ENCODE results near the gene TFPT. TPM values are rescaled to one million over a fixed set of nuclear protein-coding genes. Genes with fewer than 3 reads are reported as not detected.
A peak's percentile ranks its signal among the peaks of the same experiment; 100 is the strongest.

The TFPT gene
- total RNA-seq, 1 experiment from 2014 or later: 55.4 TPM

DNA sequence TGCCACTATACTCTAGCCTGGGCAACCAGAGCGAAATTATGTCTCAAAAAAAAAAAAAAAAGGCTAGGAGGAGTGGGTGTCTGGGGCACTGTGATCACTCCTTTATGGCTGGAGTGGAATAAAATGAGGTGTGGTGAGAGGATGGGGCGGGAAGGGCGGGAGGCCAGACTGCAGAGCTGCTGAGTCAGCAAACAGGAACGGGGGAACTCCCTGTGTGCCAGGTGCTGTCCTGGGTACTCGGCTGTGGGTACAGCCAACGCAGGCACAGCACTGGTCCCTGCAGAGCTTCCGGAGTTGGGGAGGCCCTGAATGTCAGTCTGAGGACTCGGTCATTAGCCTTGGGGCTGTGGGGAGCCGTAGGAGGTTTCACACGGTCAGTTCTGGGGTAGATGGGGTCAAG is 5.8 kb upstream of the TFPT start:
- TF ChIP-seq, protein P1, sequence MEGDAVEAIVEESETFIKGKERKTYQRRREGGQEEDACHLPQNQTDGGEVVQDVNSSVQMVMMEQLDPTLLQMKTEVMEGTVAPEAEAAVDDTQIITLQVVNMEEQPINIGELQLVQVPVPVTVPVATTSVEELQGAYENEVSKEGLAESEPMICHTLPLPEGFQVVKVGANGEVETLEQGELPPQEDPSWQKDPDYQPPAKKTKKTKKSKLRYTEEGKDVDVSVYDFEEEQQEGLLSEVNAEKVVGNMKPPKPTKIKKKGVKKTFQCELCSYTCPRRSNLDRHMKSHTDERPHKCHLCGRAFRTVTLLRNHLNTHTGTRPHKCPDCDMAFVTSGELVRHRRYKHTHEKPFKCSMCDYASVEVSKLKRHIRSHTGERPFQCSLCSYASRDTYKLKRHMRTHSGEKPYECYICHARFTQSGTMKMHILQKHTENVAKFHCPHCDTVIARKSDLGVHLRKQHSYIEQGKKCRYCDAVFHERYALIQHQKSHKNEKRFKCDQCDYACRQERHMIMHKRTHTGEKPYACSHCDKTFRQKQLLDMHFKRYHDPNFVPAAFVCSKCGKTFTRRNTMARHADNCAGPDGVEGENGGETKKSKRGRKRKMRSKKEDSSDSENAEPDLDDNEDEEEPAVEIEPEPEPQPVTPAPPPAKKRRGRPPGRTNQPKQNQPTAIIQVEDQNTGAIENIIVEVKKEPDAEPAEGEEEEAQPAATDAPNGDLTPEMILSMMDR (conservative IDR thresholded peaks at IDR 0.05; ENCODE audit: low read depth, low read length): no peak
- no peak for TF ChIP-seq EZH2phosphoT487 (IDR thresholded peaks at IDR 0.05; ENCODE audit: borderline replicate concordance, low read length)
- TF ChIP-seq EZH2 (IDR thresholded peaks at IDR 0.05; ENCODE audit: low read length, unreplicated experiment): no peak
- BruUV-seq (replicated peaks): no TSS peak
- Histone ChIP-seq H3K9ac (ENCODE audit: low read length) (no peak overlapping the region), H3K27ac (ENCODE audit: low read length) (no peak overlapping the region), H3K4me1 (ENCODE audit: insufficient read depth, low read length) (peaks cover 5% of the 10 kb centered on the region), H4K20me1 (ENCODE audit: low read length) (no peaks in the 10 kb centered on the region), H3K79me2 (ENCODE audit: low read length) (peaks cover 19% of the 10 kb centered on the region), H2AFZ (ENCODE audit: low read length) (no peak overlapping the region), H3F3A (ENCODE audit: low read length, unreplicated experiment) (no peaks in the 10 kb centered on the region), H3K4me2 (ENCODE audit: low read length) (no peak overlapping the region), H3K9me2 (replicated peaks; ENCODE audit: low read length) (no peaks in the 10 kb centered on the region), H3K36me3 (ENCODE audit: low read depth, low read length) (peaks cover 60% of the 10 kb centered on the region), H3K27me3 (ENCODE audit: low read length) (no peaks in the 10 kb centered on the region), H3K9me3 (ENCODE audit: low read length) (no peaks in the 10 kb centered on the region), H3K4me3 (ENCODE audit: low read length) (no peak overlapping the region)
- DNase-seq (no peak), ATAC-seq (no peak)
- intact Hi-C loops (cut with micrococcal nuclease): no loop called here
- ChIA-PET POLR2A (ENCODE audit: unreplicated experiment) (no interaction called here), CTCF (no interaction called here)

DNA sequence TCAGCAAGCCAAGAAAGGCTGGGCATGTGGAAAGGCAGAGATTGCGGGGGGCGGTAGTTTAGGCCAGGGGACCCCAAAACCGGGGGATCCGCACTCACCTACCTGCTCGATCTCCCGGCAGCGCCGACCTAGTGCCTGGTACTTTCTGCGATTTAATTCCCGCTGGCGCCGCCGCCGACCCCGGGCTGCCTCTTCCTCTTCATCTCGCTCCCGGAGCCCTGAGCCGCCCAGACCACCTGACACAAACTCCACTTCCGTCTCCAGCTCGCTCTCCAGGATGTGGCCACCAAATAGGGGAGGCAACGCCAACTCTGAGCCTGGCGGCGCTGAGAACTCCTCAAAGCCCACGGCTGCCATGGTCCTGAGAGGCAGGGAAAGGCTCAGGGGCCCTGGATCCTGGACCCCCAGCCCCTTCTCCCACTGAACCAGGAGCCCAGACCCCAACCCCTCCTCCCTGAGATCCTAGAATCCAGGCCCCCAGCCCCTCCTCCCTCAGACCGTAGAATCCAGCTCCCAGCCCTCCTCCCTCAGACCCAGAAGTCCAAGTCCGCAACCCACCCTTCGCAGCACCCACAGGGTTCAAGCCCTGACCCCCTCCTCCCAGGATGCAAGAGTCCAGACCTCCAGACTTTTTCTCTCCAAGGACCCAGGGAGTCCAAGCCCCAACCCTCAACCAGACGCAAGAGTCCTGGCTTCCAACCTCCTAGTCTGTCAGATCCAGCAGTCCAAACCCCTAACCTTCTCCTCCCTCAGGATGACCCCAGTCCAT is 933 bp downstream of the TFPT start:
- ATAC-seq (peak; percentile 63), DNase-seq (peak; percentile 64)
- H3K4me2 ChIP-seq (ENCODE audit: low read length): peak overlapping the region; percentile 95
- no peaks in the 10 kb centered on the region for H3K27me3 ChIP-seq (ENCODE audit: low read length)
- H3K9me2 ChIP-seq (replicated peaks; ENCODE audit: low read length): no peaks in the 10 kb centered on the region
- H3K9me3 ChIP-seq (ENCODE audit: low read length): no peaks in the 10 kb centered on the region
- H3K4me3 ChIP-seq (ENCODE audit: low read length): peak overlapping the region; percentile 74
- H3K9ac ChIP-seq (ENCODE audit: low read length): peak overlapping the region; percentile 78
- no peaks in the 10 kb centered on the region for H3F3A ChIP-seq (ENCODE audit: low read length, unreplicated experiment)
- no TSS peak for BruUV-seq (replicated peaks)
- H2AFZ ChIP-seq (ENCODE audit: low read length): peak overlapping the region; percentile 67
- H3K4me1 ChIP-seq (ENCODE audit: insufficient read depth, low read length): peaks cover 10% of the 10 kb centered on the region
- ChIA-PET CTCF (interaction anchor here (0.6 kb wide), 1 partner anchor 84 kb away, joined by 3 read pairs; no protein-coding TSS in a partner anchor), POLR2A (ENCODE audit: unreplicated experiment) (interaction anchor here (0.5 to 2.1 kb wide), 3 partner anchors 22 to 247 kb away, joined by 3 to 25 read pairs (median 8); partner anchors contain the start of genes CNOT3, MBOAT7 and MYADM)
- TF ChIP-seq, protein P1 (conservative IDR thresholded peaks at IDR 0.05; ENCODE audit: low read depth, low read length): no peak
- TF ChIP-seq EZH2 (IDR thresholded peaks at IDR 0.05; ENCODE audit: low read length, unreplicated experiment): no peak
- TF ChIP-seq EZH2phosphoT487 (IDR thresholded peaks at IDR 0.05; ENCODE audit: borderline replicate concordance, low read length): no peak
- intact Hi-C loops (cut with micrococcal nuclease): loop anchor here (1.0 kb wide), 2 partner anchors 12 to 23 kb away; partner anchors contain the start of genes CNOT3 and NDUFA3
- peaks cover 12% of the 10 kb centered on the region; the same call in 1 of the 2 replicates for H3K36me3 ChIP-seq (ENCODE audit: low read depth, low read length)
- peaks cover 42% of the 10 kb centered on the region for H3K79me2 ChIP-seq (ENCODE audit: low read length)
- no peak overlapping the region for H3K27ac ChIP-seq (ENCODE audit: low read length)
- no peaks in the 10 kb centered on the region for H4K20me1 ChIP-seq (ENCODE audit: low read length)

DNA sequence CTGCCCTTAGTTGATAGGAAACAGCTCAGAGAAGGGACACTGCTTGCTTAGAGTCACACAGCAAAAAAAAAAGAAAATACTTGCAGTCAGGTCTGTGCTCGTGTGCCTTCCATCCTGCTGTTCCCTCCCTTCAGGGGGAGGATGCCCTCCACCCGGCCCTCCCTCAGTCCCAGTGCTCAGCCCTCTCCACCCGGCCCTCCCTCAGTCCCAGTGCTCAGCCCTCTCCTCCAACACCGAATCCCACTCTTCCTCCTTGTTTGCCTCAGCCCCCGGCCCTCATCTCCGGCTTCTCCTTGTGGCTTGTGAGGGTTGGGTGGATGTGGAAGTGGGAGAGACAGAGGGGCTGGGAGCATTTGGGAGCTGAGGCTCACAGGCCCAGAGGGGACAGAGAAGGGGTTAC is 5.8 kb downstream of the TFPT start:
- no peak for DNase-seq
- peaks cover 25% of the 10 kb centered on the region for H3K79me2 ChIP-seq (ENCODE audit: low read length)
- ATAC-seq: no peak; the same call in 1 of the 2 replicates
- H3K27me3 ChIP-seq (ENCODE audit: low read length): no peaks in the 10 kb centered on the region
- H3K4me2 ChIP-seq (ENCODE audit: low read length): no peak overlapping the region
- H3K4me1 ChIP-seq (ENCODE audit: insufficient read depth, low read length): peaks cover 4% of the 10 kb centered on the region
- H3K9me2 ChIP-seq (replicated peaks; ENCODE audit: low read length): no peaks in the 10 kb centered on the region
- H3K27ac ChIP-seq (ENCODE audit: low read length): no peak overlapping the region
- H3F3A ChIP-seq (ENCODE audit: low read length, unreplicated experiment): no peaks in the 10 kb centered on the region
- BruUV-seq (replicated peaks): no TSS peak
- TF ChIP-seq, protein P1 (conservative IDR thresholded peaks at IDR 0.05; ENCODE audit: low read depth, low read length): no peak
- TF ChIP-seq EZH2 (IDR thresholded peaks at IDR 0.05; ENCODE audit: low read length, unreplicated experiment) (no peak), EZH2phosphoT487 (IDR thresholded peaks at IDR 0.05; ENCODE audit: borderline replicate concordance, low read length) (no peak)
- peaks cover 29% of the 10 kb centered on the region; the same call in 1 of the 2 replicates for H3K36me3 ChIP-seq (ENCODE audit: low read depth, low read length)
- ChIA-PET POLR2A (ENCODE audit: unreplicated experiment) (interaction anchor here (0.7 kb wide), 2 partner anchors 27 to 80 kb away, joined by 3 to 6 read pairs; partner anchors contain the start of gene MBOAT7), CTCF (no interaction called here)
- no peaks in the 10 kb centered on the region for H3K9me3 ChIP-seq (ENCODE audit: low read length)
- H4K20me1 ChIP-seq (ENCODE audit: low read length): no peaks in the 10 kb centered on the region
- H3K9ac ChIP-seq (ENCODE audit: low read length): no peak overlapping the region
- no peak overlapping the region for H3K4me3 ChIP-seq (ENCODE audit: low read length)
- intact Hi-C loops (cut with micrococcal nuclease): no loop called here
- H2AFZ ChIP-seq (ENCODE audit: low read length): no peak overlapping the region
